HG03521 (cell line): ENCODE results near the gene SLC50A1.

Source experiments
- ATAC-seq: cut with Tn5 transposase; IDR thresholded peaks from one replicate; pipeline ENCODE4 v1.9.1; 2021; ENCODE audit warnings: mild to moderate bottlenecking, moderate library complexity; ENCODE audit not compliant: unreplicated experiment

SLC50A1 gene, protein sequence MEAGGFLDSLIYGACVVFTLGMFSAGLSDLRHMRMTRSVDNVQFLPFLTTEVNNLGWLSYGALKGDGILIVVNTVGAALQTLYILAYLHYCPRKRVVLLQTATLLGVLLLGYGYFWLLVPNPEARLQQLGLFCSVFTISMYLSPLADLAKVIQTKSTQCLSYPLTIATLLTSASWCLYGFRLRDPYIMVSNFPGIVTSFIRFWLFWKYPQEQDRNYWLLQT

DNA sequence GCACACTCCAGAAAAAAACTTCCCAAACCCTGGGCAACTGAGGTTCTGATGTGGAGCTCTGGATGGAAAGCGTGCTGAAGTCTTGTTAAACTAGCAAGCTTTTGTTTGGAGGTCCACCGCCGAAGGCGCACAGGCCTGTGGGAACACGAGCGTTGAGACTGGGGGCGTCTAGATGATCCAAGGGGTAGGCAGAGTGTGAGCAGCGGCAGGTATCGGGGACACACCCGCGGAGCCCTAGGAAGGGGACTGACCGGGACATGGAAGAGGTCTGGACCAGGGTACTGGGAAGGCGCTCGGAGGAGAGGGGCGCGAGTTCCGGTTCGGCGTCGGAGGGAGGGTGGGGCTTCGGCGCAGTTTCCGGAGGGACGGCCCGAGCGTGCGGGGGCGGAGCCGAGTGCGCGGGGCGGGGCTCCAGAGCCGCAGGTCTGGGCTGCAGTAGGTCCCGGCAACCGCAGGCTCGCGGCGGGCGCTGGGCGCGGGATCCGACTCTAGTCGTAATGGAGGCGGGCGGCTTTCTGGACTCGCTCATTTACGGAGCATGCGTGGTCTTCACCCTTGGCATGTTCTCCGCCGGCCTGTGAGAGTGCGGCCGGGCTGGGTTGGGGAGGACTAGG is at the start of gene SLC50A1:
SLC50A1 (plus strand) TSS at position 438 of the 614 bp plus-strand sequence; CDS start at position 498, 60 bp downstream.
- peak; percentile 74 for ATAC-seq

DNA sequence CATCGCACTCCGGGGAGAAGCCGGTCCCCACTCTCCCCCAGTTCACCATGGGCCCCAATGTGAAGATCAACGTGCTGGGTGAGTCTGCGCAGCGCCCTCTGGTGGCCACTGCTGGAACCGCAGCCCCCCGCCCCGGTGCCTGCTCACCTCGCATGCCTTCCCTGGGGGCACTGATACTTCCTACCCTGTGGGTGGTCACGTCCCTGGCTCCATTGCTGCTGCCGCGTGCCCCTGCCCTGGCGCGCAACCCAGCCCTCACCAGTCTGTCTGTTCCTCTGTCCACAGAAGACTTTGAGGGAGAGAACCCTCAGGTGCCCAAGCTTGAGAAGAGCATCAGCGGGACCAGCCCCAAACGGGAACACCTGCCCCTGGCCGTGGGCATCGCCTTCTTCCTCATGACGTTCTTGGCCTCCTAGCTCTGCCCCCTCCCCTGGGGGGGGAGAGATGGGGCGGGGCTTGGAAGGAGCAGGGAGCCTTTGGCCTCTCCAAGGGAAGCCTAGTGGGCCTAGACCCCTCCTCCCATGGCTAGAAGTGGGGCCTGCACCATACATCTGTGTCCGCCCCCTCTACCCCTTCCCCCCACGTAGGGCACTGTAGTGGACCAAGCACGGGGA is 49.4 kb upstream of the SLC50A1 start:
- ATAC-seq, result no peak

DNA sequence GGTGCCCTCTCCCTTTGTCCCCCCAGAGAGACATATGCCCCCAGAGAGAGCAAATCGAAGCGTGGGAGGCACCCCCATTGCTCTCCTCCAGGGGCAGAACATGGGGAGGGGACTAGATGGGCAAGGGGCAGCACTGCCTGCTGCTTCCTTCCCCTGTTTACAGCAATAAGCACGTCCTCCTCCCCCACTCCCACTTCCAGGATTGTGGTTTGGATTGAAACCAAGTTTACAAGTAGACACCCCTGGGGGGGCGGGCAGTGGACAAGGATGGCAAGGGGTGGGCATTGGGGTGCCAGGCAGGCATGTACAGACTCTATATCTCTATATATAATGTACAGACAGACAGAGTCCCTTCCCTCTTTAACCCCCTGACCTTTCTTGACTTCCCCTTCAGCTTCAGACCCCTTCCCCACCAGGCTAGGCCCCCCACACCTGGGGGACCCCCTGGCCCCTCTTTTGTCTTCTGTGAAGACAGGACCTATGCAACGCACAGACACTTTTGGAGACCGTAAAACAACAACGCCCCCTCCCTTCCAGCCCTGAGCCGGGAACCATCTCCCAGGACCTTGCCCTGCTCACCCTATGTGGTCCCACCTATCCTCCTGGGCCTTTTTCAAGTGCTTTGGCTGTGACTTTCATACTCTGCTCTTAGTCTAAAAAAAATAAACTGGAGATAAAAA is 48.7 kb upstream of the SLC50A1 start:
- ATAC-seq, result no peak

DNA sequence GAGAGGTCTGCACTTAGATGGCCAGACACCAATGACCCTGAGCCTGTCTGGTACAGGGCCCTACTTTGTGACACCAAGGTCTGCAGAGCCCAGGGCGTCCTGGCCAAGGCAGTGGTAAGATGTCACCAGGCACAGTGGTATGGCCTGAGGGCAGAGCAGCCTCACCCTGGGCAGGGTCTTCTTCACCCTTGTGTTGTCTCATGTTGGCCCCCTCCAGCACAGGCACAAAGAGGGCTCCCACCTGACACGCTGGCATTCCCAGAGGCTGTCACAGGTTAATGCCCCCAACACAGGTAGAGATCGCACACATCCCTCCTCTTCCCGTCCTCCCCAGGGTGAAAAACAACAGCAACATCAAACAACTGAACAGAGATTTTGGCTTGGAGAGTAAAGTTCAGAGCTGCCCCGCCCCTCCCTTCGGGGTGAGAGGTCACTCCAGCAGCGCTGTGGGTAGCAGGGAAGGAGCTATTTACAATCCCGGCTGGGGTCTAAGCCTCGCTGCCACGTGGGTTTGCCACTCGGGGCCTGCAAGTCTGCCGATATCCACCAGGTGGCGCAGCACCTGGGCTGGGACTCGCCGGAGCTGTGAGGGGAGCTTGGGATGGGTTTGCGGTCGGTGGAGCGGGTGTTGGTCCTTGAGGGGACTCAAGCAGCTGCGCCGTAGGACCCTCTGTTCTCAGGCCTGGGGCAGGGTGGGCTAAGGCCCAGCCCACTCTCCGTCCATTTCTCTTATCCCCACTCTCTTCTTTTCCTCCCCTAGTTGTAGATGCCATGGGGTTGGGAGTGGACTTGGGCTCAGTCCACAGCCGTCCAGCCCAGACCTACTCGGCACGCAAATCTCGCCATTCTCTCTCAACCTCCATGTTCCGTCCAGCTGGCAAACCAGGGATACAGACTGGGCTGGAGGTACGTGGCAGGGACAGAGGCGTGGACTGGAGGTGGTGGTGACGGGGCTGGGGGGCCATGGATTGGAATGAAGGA is 44.3 kb upstream of the SLC50A1 start:
- no peak for ATAC-seq

DNA sequence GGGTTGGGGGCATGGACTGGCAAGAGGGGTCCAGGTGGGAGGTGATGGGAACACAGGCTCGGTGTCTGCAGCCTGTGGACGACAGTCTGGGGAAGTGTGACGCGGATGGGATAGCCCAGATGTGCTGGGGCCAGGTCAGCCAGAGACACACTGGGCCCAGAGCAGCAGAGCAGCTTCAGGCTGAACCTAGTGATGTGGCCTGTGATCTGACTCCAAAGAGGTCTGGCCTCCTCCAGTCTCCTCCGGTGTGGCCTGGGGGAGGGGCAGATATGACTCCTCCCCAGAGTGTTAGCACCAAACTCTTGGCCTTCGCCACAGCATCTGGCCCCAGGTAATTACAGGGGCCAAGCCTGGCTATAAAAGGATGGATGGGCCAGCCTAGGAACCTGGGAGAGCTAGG is 43.5 kb upstream of the SLC50A1 start:
- no peak for ATAC-seq

DNA sequence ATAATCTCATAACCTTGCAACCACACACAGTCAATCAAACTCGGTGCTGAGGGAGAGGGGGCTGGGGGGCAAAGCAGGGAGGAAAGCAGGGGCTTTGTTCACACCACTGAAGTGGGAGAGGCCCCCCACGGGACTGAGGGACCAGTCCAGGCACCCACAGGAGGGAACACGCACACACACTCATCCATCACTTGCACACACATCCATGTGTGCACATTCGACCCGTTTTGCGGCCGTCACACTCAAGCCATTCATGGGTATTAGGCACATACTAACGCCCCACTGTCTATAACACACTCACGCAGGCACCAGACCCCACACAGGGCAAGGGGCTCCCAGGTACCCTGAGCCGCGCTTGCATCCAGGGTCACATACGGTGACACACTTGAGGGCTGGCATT is 43.0 kb upstream of the SLC50A1 start:
- no peak for ATAC-seq

DNA sequence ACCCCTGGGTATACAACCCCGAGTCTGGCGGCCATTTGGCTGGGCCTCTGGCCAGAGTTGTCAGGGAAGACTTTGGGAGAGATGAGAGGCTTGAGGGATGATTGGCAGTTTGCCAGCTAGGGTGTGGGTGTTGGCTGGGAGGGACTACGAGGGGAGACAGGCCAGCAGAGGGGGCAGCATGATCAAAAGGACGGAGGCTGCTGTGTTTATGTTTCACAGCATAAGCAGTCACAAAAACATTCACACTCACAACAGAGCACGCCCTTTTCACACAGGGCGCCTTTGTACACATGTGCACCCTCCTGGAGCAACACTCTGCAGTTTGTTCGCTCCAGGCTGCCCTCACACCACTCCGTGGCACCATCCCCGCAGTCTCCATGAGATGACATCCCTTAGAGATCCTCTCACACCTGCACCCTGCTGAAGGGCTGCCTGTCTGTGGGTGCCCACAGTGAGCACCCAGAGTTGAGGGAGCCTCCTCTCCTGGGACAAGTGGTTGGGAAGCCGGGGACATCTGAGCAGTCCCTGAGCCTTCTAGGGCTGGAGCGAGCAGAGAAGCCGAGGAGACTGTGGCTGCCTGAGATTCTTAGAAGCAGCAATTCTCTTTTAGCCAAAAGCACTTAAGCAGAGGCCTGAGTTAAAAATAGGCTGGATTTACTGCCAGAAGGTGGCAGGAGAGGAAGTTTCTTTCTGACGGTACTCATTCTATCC is 41.6 kb upstream of the SLC50A1 start:
- ATAC-seq, result no peak

DNA sequence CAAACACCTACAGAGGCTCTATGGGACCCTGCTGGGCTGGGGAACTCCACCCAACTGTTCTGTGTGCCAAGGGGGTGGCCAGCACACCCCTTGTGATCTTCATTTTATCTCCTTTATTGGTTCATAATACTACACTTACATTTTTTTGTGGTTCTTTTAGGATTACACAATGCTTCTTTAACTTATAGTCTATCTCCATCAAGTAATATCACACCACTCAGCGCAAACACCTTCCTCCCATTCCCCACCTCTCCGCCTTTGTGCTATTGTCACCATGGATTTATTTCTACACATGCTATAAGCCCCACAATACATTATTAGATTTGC is 41.1 kb upstream of the SLC50A1 start:
- ATAC-seq, result no peak

DNA sequence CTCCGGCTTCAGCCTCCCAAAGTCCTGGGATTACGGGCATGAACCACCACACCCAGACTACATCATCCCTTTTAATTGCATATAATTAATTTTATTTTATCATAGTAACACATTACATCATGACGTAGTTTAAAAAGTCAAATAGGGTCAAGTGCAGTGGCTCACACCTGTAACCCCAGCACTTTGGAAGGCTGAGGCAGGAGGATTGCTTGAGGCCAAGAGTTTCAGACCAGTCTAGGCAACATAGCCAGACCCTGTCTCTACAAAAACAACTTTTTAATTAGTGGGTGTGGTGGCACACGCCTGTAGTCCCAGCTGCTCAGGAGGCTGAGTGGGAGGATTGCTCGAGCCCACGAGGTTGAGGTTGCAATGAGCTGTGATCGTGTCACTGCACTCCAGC is 36.3 kb upstream of the SLC50A1 start:
- no peak for ATAC-seq

DNA sequence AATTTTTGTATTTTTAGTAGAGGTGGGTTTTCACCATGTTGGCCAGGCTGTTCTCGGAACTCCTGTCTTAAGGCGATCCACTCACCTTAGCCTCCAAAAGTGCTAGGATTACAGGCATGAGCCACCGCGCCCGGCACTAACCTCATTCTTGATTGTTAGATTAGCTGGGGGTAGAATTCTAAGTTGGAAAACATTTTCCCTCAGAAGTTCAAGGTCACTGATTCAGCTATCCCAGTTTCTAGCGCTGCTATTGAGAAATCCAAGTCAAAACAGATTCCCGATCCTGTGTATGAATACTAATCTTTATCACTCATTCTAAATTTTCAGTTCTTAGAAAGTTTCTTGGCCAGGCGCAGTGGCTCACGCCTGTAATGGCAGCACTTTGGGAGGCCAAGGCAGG is 32.3 kb upstream of the SLC50A1 start:
- no peak for ATAC-seq

DNA sequence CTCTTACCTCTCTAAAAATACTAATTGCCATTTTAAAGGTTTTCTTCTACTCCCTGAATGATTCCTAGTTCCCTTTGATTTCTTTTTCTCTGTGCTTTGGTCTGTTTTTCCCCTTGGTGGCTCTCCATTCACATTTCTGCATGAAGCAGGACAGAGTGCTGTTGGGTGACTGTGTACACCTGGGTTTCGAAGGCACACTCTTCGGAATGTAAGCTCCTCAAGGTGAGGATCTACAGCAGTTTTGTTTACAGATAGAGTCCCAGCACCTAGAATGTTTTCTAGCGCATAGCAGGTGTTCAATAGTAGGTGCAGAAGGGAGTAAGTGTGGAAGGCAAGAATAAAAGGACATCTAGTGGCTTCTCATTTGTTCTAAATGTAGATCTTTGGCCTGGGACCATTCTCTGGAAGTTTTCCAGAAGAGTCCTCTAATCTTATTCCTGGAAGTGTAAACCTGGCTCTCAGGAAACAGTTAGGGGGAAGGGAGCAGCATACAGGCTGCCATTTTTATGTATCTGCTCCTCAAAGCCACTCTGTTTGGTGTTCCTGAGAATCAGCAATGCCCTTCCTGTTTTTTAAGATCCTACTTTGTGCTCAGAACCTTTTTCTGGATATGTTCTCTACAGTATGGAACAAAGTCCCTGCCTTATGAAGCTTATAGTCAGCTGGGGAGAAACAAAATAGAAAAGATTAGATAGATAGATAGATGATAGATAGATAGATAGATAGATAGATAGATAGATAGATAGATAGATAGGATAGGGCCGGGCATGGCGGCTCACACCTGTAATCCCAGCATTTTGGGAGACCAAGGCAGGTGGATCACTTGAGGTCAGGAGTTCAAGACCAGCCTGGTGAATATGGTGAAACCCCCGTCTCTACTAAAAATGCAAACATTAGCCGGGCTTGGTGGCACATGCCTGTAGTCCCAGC is 30.8 kb upstream of the SLC50A1 start:
- no peak for ATAC-seq

DNA sequence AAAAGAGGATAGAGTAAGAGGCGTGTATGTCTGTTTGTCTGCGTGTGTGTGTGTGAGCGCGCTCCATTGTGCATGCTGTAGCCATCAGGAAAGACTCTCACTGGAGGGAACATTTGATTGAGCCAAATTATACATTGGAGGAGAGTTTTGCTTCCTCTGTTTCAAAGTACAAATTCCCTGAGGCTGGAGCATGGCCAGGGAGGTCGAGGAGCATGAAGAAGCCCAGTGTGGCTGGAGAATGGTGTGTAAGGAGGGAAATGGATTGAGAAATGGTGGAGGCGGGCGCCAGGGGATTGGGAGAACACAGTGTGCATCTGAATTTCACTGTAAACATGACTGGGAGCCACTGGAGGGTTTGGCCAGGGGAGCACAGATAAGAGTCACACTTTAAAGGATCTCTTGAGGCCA is 30.0 kb upstream of the SLC50A1 start:
- no peak for ATAC-seq

DNA sequence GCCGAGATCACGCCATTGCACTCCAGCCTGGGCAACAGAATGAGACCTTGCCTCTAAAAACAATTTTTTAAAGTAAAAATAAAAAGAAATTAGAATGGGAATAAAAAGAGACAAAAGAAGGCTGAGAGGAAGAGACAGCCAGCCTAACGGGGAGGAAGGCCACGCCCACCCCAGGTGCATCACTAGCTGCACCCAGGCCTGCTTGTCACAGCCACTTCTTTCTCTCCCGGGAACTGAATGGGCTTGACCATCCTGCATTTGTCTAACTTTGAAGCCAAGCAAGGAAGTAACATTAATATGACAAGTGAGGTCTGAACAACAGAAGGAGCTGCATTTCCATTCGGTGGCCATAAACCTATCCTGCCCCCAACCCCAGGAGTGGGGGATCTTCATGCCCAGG is 28.8 kb upstream of the SLC50A1 start:
- no peak for ATAC-seq

DNA sequence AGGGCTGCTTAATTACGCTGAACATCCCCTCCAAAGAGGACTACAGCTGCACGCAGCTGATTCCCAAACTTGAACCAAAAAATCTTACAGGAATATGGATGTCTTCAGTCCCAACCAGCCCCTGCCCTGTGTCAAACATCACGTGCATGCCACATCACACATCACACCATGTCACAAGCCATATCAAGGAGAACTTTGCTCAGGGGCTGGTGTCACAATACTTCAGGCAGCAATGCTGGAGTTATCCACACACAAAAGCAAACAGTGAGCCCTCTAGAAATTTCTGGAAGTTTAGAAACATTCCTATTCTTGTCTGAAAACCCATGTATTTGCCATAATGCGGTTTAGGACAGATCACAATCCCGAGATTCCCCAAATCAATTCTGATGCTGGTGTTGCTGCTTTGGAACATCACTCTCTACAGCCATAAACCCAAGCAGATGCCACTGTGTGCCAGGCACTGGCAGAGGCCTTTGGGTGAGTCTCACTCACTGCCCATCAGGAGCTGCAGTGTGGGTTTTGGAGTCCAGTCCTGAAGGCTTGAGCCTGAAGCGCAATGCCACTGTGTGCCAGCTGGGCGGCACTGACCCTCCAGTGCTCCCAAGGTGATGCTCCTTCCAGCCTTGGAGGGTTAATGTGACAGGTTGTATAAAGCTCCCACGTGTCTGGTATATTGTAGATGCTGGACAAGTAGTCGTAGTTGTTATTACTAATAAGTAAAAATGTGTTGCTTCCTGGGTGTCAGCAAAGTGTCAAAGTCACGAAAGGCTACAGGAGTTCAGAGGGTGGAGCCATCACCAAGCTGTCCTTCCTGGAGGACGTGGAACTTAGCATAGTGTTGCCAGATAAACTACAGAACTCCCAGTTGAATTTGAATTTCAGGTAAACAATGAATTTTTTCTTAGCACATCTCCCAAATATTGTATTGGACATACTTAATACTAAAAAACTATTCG is 28.1 kb upstream of the SLC50A1 start:
- ATAC-seq, result no peak

DNA sequence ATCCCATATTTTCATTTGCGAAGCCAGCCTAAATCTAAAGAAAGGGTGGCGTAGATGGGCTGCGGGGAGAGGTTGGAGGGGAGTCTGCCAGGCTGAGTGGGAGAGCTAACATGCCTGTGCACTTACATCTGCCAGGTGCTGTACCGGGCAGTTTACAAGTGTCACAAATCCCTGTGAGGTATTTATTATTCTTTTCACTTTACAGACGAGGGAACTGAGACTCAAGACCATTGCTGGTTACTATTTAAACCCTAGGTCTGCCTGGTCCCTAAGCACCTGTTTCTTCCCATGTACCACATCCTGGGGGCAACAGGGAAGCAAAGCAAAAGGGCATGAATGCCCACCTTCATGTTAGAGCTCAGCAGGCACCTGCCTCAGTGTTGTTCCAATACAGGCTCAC is 27.4 kb upstream of the SLC50A1 start:
- no peak for ATAC-seq

DNA sequence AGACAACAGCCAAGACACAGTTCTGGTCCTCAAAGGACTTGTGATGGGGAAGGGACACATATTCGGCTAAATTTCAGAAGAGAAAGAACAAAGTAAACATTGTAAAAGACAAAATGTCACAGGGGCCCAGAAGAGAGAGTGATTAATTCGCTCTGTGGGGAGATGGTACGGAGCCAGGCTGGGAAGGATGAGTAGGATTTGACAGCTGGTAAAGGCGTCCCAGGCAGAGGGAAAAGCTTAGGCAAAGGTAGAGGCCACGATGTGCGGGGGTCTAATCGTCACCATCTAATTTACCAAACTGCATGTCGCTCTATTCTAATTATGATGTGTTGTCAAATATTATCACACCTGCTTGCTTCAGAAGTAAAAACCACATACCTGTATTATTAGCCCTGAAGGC is 25.3 kb upstream of the SLC50A1 start:
- ATAC-seq, result no peak

DNA sequence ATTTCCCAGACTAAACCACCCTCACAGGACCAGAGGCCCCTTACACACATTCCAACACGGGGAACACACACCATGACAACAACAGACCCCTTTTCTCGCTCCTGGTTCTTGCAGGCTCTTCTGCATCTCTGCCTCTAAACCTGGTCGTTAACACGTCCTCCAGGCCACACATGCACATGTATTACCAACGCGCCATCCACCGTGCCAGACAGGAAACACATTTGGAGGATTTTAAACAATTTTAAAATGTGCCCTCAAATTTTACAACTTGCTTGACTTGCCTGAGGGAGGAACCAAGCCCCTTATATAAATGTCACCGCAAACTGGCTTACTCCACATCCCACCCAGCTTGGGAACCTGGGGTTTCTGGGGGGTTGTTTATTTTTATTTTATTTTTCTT is 24.8 kb upstream of the SLC50A1 start:
- no peak for ATAC-seq

DNA sequence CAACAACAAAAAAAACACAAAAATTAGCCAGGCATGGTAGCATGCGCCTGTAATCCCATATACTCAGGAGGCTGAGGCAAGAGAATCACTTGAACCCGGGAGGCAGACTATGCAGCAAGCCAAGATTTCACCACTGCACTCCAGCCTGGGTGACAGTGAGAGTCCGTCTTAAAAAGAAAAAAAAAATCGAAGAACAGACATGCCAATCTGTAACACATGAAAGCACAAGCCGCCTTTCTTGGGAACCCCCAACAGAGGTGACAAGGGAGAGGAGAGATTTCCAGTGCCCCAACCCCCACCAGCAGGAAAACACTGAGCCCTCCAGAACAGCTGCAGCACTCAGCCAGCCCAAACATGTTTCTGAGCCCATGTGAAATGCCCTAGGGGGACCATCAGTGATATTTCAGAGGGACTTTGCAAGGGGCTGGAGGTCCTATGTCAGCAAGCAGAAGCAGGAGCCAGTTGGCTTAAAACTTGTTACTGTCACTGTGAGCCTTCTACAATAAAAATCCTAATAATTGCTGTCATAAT is 22.1 kb upstream of the SLC50A1 start:
- no peak for ATAC-seq
